ENCODE measurements around the gene TMEM179B. TPM values are rescaled to one million over a fixed set of nuclear protein-coding genes. Genes with fewer than 3 reads are reported as not detected.

TMEM179B gene, protein sequence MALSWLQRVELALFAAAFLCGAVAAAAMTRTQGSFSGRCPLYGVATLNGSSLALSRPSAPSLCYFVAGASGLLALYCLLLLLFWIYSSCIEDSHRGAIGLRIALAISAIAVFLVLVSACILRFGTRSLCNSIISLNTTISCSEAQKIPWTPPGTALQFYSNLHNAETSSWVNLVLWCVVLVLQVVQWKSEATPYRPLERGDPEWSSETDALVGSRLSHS
- 67.4 to 99.6 TPM (median 90.7 TPM) in 5 replicates for total RNA-seq (2022; extraction: Qiagen RNA extraction)

GRCh38 chr11:62787005-62787759, at the start of gene TMEM179B:
Gene TMEM179B, plus strand, starts transcription at chr11:62787402. Its CDS starts 30 bp downstream, at chr11:62787432.

GRCh38 chr11:62753736-62754603, 33.2 kb upstream of the TMEM179B start, which contains the start of gene ZBTB3:
Gene ZBTB3, minus strand, starts transcription at chr11:62754160. Its CDS starts 496 bp downstream, at chr11:62753664.

GRCh38 chr11:62771144-62772021, 15.8 kb upstream of the TMEM179B start, which contains the start of gene TAF6L:
Gene TAF6L, plus strand, starts transcription at chr11:62771396. Its CDS starts 4,388 bp downstream, at chr11:62775784.

DNA sequence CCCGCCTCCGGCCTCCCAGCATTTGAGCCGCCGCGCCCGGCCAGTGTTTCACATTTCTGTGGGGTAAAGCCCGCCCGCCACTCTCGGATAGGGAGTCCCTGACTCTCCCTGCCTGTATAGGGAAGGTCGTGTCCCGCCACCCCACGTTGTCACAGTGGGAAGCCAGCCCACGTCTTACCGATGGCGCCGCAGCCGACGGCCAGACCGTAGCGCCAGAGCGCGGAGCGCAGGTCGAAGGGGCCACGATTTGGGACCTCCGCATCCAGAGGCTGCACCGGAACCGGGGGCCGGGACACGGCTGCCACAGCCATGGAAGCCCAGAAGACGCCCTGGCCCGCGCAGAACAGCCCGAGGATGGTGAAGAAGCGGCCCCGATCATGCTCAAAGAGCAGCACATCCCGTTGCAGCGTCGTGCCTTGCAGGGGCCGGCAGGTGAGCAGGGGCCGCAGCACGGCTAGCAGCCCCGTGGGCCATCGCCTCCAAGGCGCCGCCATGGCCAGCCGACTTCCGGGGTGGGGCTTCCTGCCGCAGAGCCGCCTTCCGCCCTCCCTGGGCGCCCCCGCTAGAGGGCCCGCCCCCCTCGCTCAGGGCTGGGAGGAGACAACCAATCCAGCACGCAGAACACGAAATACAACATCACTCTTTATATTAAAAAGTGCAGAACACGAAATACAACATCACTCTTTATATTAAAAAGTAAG, 4.4 kb downstream of the TMEM179B start, which contains the start of gene TMEM223:
Gene TMEM223, minus strand, starts transcription at position 506 of the 701 bp plus-strand sequence. Its CDS starts 12 bp downstream, at position 494.

GRCh38 chr11:62805076-62805892, 18.1 kb downstream of the TMEM179B start, which contains the start of gene NXF1:
Gene NXF1, minus strand, starts transcription at chr11:62805440. Its CDS starts 84 bp downstream, at chr11:62805356.

DNA sequence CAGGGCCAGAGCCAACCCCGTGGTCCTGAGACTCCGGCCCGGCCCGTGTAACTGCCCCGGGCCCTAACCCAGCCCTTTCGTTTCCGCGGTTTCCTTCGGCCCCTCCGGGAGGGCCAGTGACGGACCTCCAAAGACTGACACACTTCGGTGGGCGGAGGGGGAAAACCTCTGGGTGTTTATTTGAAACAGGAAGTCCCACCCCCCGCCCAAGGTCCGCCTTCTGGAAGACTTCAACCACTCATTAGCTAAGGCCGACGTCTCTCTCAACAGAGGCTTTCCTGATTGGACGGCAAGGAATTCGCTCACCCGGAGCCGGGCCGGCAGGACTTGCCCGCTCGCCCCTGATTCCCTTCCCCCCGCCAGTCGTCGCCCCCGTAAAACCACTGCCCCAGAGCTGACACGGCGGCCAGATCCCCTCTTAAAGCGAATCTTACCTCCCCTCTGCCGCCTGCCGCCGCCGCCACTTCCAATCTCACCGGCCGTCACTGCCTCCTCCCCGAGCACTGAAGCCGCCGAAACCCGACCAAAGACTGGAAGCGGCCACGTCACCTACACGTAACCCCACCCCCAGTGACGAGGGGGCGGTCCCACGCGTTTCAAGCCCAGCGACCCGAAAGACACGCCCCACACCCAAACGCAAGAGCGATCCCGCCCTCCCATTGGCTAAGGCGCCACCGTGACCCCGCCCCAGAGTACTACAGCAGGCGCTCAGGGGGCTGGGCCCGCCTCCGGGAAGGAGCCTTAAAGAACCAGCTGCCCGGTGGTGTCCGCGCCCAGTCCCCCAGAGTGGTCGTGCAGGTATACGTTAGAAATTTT, 44.5 kb downstream of the TMEM179B start, which contains the start of gene STX5:
Gene STX5, minus strand, starts transcription at position 532 of the 816 bp plus-strand sequence. CDS start 808 bp downstream, outside the sequence.

GRCh38 chr11:62832336-62833234, 45.4 kb downstream of the TMEM179B start, which contains the start of gene TEX54:
Gene TEX54, minus strand, starts transcription at chr11:62832841.

GRCh38 chr11:62839050-62839945, 52.1 kb downstream of the TMEM179B start, which contains the start of gene WDR74:
Gene WDR74, minus strand, starts transcription at chr11:62839590. Its CDS starts 20 bp downstream, at chr11:62839570.

Other genes starting within 250 kb of the TMEM179B start
- gene AHNAK, start 240.6 kb upstream of the TMEM179B start, total RNA-seq (2022; extraction: Qiagen RNA extraction), result 188 to 239 TPM (median 218 TPM) in 5 replicates
- gene EEF1G, start 213.5 kb upstream of the TMEM179B start, total RNA-seq (2022; extraction: Qiagen RNA extraction), result 1,877 to 2,027 TPM (median 1,998 TPM) in 5 replicates
- gene TUT1, start 195.9 kb upstream of the TMEM179B start, total RNA-seq (2022; extraction: Qiagen RNA extraction), result 14.0 to 17.0 TPM (median 16.4 TPM) in 5 replicates
- 82.3 to 87.1 TPM (median 85.2 TPM) in 5 replicates for gene MTA2, start 185.5 kb upstream of the TMEM179B start, total RNA-seq (2022; extraction: Qiagen RNA extraction)
- gene EML3, start 174.6 kb upstream of the TMEM179B start, total RNA-seq (2022; extraction: Qiagen RNA extraction), result 17.8 to 28.8 TPM (median 24.5 TPM) in 5 replicates
- 3.3 to 5.0 TPM (median 3.6 TPM) in 5 replicates for gene ROM1, start 174.1 kb upstream of the TMEM179B start, total RNA-seq (2022; extraction: Qiagen RNA extraction)
- 41.3 to 60.1 TPM (median 57.5 TPM) in 5 replicates for gene B3GAT3, start 165.4 kb upstream of the TMEM179B start, total RNA-seq (2022; extraction: Qiagen RNA extraction)
- 238 to 279 TPM (median 270 TPM) in 5 replicates for gene GANAB, start 140.8 kb upstream of the TMEM179B start, total RNA-seq (2022; extraction: Qiagen RNA extraction)
- gene INTS5, start 134.1 kb upstream of the TMEM179B start, total RNA-seq (2022; extraction: Qiagen RNA extraction), result 16.8 to 22.4 TPM (median 21.7 TPM) in 5 replicates
- gene C11orf98, start 122.2 kb upstream of the TMEM179B start, total RNA-seq (2022; extraction: Qiagen RNA extraction), result 125 to 145 TPM (median 136 TPM) in 5 replicates
- 10.5 to 19.1 TPM (median 16.3 TPM) in 5 replicates for gene CSKMT, start 122.1 kb upstream of the TMEM179B start, total RNA-seq (2022; extraction: Qiagen RNA extraction)
- gene UQCC3, start 115.7 kb upstream of the TMEM179B start, total RNA-seq (2022; extraction: Qiagen RNA extraction), result 24.6 to 39.0 TPM (median 37.5 TPM) in 5 replicates
- gene LBHD1, start 115.1 kb upstream of the TMEM179B start, total RNA-seq (2022; extraction: Qiagen RNA extraction), result 3.6 to 6.2 TPM (median 5.3 TPM) in 5 replicates
- gene UBXN1, start 108.3 kb upstream of the TMEM179B start, total RNA-seq (2022; extraction: Qiagen RNA extraction), result 106 to 130 TPM (median 120 TPM) in 5 replicates
- gene LRRN4CL, start 97.9 kb upstream of the TMEM179B start, total RNA-seq (2022; extraction: Qiagen RNA extraction), result 0.04 to 0.21 TPM (median 0.05 TPM) in 4 of 5 replicates, not detected in the other
- 60.0 to 87.1 TPM (median 74.6 TPM) in 5 replicates for gene BSCL2, start 80.0 kb upstream of the TMEM179B start, total RNA-seq (2022; extraction: Qiagen RNA extraction)
- not detected in 5 replicates for gene GNG3, start 79.7 kb upstream of the TMEM179B start, total RNA-seq (2022; extraction: Qiagen RNA extraction)
- 37.2 to 44.0 TPM (median 41.2 TPM) in 5 replicates for gene HNRNPUL2, start 59.9 kb upstream of the TMEM179B start, total RNA-seq (2022; extraction: Qiagen RNA extraction)
- gene TTC9C, start 58.9 kb upstream of the TMEM179B start, total RNA-seq (2022; extraction: Qiagen RNA extraction), result 28.7 to 36.6 TPM (median 32.6 TPM) in 5 replicates
- gene ZBTB3, start 33.2 kb upstream of the TMEM179B start, total RNA-seq (2022; extraction: Qiagen RNA extraction), result 1.1 to 1.9 TPM (median 1.6 TPM) in 5 replicates
- 170 to 189 TPM (median 182 TPM) in 5 replicates for gene POLR2G, start 25.8 kb upstream of the TMEM179B start, total RNA-seq (2022; extraction: Qiagen RNA extraction)
- 11.0 to 17.5 TPM (median 16.0 TPM) in 5 replicates for gene TAF6L, start 16.0 kb upstream of the TMEM179B start, total RNA-seq (2022; extraction: Qiagen RNA extraction)
- gene TMEM223, start 4.6 kb downstream of the TMEM179B start, total RNA-seq (2022; extraction: Qiagen RNA extraction), result 18.0 to 32.7 TPM (median 32.4 TPM) in 5 replicates
- gene NXF1, start 18.0 kb downstream of the TMEM179B start, total RNA-seq (2022; extraction: Qiagen RNA extraction), result 45.8 to 57.7 TPM (median 52.5 TPM) in 5 replicates
- gene STX5, start 44.6 kb downstream of the TMEM179B start, total RNA-seq (2022; extraction: Qiagen RNA extraction), result 19.9 to 27.8 TPM (median 25.5 TPM) in 5 replicates
- gene TEX54, start 45.4 kb downstream of the TMEM179B start, total RNA-seq (2022; extraction: Qiagen RNA extraction), result not detected in 5 replicates
- gene WDR74, start 52.2 kb downstream of the TMEM179B start, total RNA-seq (2022; extraction: Qiagen RNA extraction), result 78.6 to 86.1 TPM (median 84.6 TPM) in 5 replicates
- 904 to 1,141 TPM (median 1,030 TPM) in 5 replicates for gene SLC3A2, start 93.5 kb downstream of the TMEM179B start, total RNA-seq (2022; extraction: Qiagen RNA extraction)
- gene CHRM1, start 134.0 kb downstream of the TMEM179B start, total RNA-seq (2022; extraction: Qiagen RNA extraction), result 0.02 to 0.16 TPM (median 0.03 TPM) in 4 of 5 replicates, not detected in the other
- gene SLC22A6, start 197.6 kb downstream of the TMEM179B start, total RNA-seq (2022; extraction: Qiagen RNA extraction), result not detected in 5 replicates
- gene SLC22A8, start 228.4 kb downstream of the TMEM179B start, total RNA-seq (2022; extraction: Qiagen RNA extraction), result not detected in 5 replicates

All from A549 treated with CORT108297 at 1 μM for 4 hours (cell line).